ENCODE data around the gene AK5.

The AK5 gene

DNA sequence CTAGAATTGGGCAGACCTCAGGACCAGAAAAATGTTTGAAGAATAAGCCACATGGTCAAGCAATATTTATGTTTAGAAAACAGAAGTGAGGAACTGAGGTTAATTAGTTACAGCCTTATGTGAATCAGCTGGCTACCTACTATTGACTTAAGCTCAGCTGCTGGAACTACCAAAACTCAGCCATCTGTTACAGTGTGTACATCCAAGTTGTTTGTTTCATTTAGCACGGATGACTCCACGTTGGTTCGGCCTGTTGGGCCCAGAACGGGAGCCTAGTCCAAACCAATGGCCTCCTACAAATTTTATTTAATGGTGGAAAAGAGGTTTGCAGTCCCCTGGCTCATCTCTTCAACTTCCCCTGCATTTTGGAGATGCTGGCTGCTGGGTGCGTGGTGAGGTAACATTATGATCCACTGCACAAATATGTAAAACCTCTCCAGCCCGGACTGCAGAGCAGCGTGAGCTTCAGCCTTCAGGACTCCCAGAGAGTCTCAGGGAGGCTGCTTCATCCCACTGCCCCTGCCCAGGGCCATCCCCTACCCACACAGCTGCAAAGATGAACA lies 257.2 kb downstream of the AK5 start:
- DNase-seq (ENCODE audit: low read depth in 2 of 2, low spot score in 1 of 2) = no peak

DNA sequence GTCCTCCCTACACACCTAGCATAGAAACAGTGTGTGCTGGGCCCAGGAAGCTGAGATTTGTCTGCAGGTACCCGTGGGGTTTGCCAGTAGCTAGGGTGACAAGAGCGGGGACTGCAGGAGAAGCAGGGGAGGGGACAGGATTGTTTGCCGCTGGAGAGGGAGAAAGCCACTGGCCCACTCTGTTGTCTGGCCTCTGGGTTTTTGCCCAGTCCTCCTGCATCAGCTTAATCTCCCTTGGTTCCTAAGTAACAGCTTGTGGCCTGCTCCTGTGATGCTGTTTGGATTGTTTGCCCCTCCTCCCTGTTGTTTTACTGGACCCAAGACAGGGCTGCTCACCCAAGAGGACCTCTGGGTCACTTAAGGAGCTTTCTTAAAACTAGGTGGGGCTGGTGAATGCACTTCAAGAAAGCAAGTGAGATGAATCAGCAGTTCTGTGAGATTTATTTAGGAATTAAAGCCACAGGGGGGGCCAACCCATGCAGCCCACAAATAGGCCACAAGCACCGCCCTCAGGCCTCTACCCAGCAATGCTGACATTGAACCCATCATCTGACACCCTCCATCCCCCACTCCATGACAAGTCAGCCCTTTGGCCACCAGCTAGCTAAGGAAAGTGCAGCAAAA lies 257.8 kb downstream of the AK5 start:
- DNase-seq (ENCODE audit: low read depth in 2 of 2, low spot score in 1 of 2) = no peak

DNA sequence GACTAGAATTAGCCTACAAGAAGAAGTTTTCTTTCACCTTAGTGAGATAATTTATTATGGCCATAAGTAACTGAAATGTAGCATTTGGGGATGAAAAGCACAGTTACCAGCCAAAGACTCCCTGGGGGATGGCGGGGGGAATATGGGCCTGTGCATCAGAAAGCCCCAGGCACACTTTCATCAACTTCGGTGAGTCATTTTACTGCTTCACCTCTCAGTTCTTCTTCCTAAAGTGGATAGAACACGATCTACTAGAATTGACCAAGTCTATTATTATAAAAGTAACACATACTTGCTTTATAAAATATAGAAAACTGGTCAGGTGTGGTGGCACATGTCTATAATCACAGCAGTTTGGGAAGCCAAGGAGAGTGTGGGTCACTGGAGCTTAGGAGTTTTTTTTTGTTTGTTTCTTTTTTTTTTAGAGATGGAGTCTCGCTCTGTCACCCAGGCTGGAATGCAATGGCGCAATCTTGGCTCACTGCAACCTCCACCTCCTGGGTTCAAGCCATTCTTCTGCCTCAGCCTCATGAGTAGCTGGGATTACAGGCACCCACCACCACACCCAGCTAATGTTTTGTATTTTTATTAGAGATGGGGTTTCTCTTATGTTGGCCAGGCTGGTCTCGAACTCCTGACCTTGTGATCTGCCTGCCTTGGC lies 258.8 kb downstream of the AK5 start:
- DNase-seq (ENCODE audit: low read depth in 2 of 2, low spot score in 1 of 2) = no peak

DNA sequence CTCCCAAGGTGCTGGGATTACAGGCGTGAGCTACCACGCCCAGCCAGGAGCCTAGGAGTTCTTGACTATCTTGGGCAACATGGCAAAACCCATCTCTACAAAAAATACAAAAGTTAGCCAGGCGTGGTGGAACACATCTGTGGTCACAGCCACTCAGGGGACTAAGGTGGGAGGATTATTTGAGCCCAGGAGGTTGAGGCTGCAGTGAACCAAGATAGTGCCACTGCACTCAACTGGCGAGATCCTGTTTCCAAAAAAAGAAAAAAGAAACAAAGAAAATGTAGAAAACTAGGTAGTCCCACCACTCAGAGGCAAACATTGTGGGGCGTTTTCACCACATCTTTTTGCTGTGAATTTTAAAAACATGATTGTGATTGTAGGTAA lies 259.3 kb downstream of the AK5 start:
- no peak for DNase-seq (ENCODE audit: low read depth in 2 of 2, low spot score in 1 of 2)

DNA sequence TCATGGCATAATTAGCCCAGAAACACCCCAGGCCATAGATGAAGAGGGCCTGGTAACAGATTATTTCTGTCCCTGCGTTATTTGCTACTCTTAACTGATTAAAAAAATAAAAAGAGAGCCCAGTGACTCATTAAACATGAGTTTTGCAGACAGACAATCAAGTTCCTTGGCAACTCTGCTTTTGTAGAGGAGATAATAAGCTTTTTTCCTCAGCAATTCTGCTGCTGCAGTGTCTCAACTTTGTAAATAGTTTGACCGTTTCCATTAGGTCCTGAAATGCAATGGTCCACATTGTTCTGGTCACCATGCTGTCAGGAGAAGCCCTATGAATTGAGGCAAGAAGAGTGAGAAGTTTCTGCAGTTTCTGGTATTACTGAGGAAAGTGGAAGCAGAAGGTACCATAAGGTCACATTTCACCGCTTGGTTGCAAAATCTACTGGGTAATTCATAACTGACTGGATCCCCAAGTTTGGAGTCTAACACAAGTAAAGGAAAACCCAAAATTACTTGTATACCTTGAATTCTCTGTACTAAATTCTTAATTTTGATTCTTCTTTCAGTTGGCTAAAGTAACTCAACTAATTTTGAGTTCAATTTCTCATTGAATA lies 261.1 kb downstream of the AK5 start:
- DNase-seq (ENCODE audit: low read depth in 2 of 2, low spot score in 1 of 2) = no peak

DNA sequence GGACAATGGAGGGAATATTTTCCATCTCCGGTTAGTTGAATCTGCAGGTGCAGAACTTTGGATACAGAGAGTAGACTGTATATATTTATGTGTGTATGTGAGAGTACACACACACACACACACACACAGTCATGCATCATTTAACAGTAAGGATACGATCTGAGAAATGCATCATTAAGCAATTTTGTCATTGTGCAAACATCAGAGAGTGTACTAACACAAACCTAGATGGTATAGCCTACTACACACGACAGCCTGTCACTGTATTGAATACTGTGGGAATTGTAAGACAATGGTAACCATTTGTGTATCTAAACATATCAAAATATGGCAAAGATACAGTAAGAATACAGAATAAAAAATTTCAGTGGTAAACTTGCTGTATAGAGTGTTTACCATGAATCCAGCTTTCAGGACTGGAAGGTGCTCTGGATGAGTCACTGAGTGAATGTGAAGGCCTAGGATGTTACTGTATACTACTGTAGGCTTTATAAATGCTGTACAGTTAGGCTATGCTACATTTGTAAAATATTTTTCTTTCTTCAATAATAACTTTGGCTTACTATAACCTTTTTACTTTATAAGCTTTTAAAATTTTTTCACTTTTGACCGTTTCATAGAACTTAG lies 262.1 kb downstream of the AK5 start:
- DNase-seq (ENCODE audit: low read depth in 2 of 2, low spot score in 1 of 2) = no peak

DNA sequence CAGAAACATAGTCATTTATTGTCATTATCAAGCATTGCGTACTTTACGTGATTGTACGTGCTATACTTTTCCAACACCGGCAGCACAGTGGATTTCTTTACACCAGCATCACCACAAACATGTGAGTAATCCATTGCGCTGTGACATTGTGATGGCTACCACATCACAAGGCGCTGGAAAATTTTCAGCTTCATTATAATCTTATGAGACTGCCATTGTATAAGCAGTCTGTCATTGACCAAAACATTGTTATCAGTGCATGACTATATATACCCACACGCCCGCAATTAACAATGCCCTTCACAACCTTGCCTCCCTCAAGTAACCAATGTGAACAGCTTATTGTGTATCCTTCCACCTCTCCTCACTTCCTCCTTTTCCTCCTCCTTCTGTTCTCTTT lies 263.0 kb downstream of the AK5 start:
- DNase-seq (ENCODE audit: low read depth in 2 of 2, low spot score in 1 of 2) = no peak

DNA sequence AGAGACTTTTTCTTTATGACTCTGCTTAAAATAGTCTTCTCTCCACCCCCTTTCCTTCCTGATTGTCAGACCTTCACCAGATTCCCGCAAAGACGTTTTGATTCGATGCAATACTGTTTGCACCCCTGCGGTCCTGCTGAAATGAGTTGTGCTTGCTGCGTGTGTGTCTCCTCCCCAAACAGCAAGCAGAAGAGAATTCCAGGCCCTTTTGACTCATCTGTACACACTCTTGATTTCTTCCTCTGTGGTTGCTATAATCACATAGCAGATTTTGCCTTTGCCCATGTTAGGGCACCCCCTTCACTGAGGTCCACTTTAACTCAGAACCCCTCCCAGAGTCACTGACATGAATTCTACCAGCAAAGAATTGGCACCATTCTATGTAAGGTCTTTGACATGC lies 264.2 kb downstream of the AK5 start:
- DNase-seq (ENCODE audit: low read depth in 2 of 2, low spot score in 1 of 2) = no peak

DNA sequence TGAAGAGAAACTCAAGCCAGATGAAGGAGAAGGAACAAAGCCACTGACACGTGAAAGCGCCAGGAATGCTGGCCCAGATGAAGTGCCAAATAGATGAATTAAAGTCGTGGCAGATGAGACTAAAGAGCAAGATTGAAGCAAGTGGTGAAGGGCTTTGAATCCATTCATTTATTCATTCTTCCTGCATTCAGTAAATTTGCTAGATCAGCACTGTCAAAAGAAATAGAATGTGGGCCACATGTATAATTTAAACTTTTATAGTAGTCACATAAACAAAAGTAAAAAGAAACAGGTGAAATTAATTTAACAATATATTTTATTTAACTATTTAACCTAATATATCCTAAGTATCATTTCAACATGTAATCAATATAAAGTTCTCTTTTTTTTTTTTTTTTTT lies 265.1 kb downstream of the AK5 start:
- no peak for DNase-seq (ENCODE audit: low read depth in 2 of 2, low spot score in 1 of 2)

DNA sequence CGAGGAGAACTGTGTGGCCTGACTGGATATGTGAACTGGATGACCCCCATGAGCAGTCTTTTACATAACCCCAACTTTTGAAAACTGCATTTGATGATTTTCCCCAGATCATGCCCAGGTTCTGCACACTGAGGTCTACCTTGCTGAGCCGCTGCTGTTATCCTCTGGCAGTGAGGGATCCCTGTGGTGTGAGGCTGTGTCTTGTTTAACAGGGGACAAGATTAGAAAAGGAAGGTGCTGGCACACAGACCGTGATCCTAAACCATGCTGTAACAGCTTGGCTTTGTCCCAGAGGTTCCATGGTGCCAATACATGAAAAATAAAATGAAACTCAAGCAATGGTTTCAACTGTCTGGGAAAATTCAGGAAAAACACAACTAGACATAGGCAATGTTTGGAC lies 266.5 kb downstream of the AK5 start:
- DNase-seq (ENCODE audit: low read depth in 2 of 2, low spot score in 1 of 2) = no peak

DNA sequence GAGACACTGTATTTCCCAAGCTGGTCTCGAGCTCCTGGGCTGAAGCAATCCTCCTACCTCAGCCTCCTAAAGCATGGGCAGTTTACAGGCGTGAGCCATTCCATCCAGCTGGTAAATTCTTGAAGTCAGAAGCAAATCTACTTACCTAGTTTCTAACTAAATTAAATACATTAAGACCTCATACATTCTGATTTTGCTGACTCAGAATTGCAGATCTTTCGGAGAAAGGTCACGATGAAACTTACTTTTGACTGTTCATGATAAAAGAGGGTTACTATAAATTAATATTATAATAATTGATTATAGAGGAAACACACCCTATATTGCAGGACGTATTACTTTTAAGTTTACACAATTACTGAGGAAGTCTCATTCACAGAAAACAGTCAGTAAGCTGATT lies 268.3 kb downstream of the AK5 start:
- no peak for DNase-seq (ENCODE audit: low read depth in 2 of 2, low spot score in 1 of 2)

DNA sequence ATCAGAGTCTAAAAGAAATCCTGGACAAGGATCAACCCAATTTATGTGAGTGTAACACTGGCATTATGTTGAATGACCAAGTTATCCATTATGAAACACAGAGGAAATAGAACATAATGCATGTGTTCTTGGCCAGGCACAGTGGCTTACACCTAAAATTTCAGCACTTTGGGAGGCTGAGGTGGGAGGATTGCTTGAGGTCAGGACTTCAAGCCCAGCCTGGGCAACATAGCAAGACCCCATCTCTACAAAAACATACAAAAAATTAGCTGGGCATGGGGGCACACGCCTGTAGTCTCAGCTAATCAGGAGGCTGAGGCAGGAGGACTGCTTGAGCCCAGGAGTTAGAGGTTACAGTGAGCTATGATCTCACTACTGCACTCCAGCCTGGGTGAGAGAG lies 270.8 kb downstream of the AK5 start:
- no peak for DNase-seq (ENCODE audit: low read depth in 2 of 2, low spot score in 1 of 2)

DNA sequence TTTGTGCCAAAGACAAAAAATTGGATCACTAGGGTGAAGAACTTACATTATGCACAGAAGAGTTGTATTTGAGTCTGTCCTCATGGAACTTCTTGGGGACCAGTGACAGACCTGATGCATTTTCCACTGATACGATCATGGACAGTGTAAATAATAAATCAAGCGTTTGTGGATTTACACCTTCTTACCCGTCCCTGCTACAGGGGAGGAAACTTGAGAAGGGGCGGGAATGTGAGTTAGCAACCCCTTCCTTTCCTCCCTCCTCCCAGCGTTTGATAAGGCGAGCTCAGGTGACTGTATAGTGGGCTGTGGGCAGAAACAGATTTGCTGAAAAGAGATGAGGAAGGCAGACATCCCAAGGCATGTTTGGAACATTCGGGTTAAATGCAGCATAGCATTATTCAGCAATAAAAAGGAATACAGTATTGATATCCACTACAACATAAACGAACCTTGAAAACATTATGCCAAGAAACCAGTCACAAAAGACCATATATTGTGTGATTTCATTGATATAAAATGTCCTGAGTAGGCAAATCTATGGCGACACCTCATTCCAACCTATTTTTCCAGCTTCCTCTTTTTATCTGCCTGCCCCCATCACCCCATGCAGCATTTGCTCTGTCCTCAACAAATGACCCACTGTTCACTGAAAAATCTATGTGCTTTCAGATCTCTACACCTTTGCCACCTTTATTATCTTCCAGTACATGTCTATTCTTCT lies 271.9 kb downstream of the AK5 start:
- DNase-seq (ENCODE audit: low read depth in 2 of 2, low spot score in 1 of 2) = no peak

DNA sequence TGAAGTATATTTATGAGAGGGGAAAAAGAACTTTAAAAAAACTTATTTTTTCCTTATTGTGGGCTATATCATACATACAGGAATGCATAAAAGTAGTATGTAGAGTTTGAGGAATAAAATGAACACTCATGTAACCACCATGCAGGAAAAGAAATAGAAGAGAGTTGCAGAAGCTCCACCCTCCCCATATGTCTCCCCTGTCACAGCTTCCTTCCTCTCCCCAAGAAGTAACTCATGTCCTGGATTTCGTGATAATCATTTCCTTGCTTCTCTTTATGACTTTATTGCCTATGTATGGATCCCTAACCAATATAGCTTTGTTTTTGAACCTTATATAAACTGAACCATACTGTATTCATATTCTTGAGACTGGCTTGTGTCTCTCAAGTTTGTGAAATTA lies 274.2 kb downstream of the AK5 start:
- DNase-seq (ENCODE audit: low read depth in 2 of 2, low spot score in 1 of 2) = no peak

DNA sequence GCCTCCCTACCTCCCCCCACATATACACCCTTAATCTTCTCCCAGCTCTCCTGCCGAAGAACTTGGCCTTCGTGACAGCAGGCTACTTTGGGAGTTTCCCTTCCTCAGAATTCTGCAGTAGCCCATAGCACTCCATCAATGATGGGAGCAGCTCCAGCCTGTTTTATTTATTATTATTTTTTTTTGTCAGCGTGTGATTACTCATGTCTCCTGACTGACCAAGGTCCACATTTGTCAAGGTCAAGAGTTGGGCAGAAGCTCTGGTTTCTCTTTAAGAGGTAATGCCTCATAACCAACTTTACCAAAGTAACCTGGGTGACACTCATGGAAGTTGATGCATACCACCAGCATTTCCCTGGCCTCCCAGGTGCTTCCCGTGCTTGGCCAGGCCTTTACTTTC lies 275.2 kb downstream of the AK5 start:
- no peak for DNase-seq (ENCODE audit: low read depth in 2 of 2, low spot score in 1 of 2)

DNA sequence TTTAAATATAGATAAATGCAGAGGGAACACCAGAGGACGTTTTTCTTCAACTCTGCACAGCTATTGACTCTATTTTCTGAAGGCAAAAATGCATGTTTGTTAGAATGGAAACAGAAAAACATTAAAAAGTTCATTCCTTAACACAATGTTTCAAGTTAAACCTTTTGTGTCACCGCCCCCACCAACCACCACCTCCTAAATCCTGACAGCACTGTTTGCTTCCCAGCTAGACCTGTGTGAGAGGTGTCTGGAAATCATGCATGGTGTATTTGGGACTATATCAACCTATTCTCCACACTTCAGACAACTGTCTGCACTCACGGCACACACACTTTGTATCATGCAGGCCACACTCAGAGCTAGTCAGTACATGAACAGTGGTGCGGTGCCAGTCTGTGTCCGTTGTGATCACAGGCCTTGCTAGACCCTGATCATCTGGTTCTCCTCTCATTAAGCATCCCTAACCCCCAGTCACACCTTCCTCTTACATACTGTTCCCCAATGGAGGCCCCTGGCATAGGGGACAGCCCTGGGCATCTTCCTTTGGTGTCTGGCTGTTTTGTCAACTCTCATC lies 276.9 kb downstream of the AK5 start:
- no peak for DNase-seq (ENCODE audit: low read depth in 2 of 2, low spot score in 1 of 2)

DNA sequence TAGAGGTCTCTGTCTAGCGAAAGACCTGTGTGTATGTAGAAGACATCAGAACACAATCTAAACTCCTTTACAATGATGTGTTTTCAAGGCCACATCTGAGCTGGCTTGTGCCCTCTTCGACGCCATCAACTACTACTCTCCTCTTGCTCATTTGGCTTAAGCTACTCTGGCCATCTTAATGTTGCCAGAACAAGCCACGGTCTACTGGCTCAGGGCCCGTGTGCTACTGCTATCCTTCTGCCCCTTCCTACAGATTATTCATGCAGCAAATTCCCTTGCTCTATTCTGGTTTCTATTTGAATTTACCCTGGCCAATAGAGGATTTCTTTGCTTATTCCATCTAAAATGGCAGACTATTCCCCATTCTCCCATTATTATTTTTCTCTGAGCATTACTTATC lies 278.9 kb downstream of the AK5 start:
- DNase-seq (ENCODE audit: low read depth in 2 of 2, low spot score in 1 of 2) = no peak

DNA sequence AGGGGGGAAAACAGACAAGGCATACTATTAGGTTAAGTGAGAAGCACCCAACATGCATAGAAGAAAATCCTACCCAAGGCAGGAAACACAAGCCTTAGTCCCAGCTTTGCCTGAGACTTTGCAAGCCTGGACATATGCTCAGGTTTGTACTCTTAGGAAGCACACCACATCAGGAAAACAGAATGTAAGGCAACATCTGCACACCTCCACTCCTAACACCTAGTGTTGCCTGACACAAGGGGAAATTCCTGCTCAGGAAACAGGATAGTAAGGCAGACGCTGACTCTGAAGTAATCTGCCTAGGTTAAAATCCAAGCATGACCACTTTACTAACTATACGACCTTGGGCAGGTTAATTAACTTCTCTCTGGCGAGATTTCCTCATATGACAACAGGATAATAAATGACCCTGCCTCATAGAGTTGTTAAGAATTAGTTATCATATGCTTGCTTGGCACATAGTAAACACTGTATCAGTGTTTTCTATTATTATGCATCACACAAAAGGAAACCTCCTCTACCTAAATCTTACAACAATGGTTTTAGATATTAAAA lies 280.9 kb downstream of the AK5 start:
- no peak for DNase-seq (ENCODE audit: low read depth in 2 of 2, low spot score in 1 of 2)

DNA sequence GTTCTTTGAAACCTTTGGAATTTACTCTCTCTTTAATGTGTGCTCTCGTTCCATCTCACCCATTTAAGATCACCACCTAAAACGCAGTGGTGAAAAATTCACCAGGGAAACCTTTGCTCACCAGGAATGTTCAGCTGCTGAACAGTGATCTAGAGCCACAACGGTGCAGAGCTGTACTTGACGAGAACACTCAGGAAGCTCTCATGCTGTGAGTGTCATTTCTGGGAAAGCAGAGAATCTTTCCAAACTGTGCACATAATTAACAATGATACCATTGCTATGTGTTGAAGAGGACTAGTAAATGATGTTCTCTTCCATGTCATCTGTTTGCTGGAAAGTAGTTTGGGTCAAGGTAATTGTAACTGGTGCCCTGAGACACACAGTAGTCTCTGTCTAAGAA lies 283.5 kb downstream of the AK5 start:
- no peak for DNase-seq (ENCODE audit: low read depth in 2 of 2, low spot score in 1 of 2)

DNA sequence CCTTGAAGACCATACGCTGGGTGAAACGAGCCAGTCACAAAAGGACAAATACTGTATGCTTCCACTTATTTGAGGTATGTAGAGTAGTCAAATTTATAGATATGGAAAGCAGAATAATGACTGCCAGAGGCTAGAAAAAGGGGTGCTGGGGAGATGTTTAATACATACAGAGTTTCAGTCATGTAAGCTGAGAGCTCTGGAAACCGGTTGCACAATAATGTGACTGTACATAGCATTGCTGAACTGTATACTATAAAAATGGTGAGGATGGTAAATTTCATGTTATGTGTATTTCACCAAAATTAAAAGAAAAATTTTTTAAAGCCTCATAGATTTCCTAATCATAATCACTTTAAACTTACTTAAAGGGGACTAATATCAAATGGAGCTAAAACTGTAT lies 289.8 kb downstream of the AK5 start:
- DNase-seq (ENCODE audit: low read depth in 2 of 2, low spot score in 1 of 2) = no peak

DNA sequence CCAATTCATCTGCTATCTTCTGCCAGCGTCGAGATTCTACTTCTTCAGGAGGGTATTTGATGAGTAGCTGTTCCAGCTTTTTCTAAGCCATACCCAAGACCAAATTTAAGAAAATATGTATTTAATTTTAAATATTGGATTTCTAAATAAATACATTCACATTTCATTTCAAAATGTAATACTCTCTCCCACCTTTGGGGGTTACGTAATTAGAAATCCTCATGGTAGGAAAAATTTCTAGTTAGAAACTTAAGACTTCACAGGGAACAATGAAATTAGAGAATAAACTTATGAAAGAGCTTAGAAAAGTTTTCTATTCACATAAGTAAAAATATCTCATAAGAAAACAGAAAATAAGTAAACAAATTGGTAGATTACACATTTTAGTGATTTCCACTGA lies 297.7 kb downstream of the AK5 start:
- DNase-seq (ENCODE audit: low read depth in 2 of 2, low spot score in 1 of 2) = no peak
